HFFc6 (cell line): Measurements from ENCODE around the gene CENPP. TPM values are rescaled to one million over a fixed set of nuclear protein-coding genes. Genes with fewer than 3 reads are reported as not detected.

Experiments used
- DNase-seq: peaks from one replicate; pipeline ENCODE4 v3.0.0-alpha.2; 2018
- H3K27ac Mint-ChIP-seq: 2 replicates; pipeline ENCODE4 v1.8.0; 2020; ENCODE audit warnings: mild to moderate bottlenecking, mixed read lengths
- H3K27me3 Mint-ChIP-seq: 2 replicates; pipeline ENCODE4 v1.8.0; 2021; ENCODE audit warnings: mild to moderate bottlenecking, moderate library complexity, mixed read lengths; ENCODE audit not compliant: insufficient read depth
- H3K36me3 Mint-ChIP-seq: 2 replicates; pipeline ENCODE4 v1.8.0; 2021; ENCODE audit warnings: low read depth, mixed read lengths
- H3K4me1 Mint-ChIP-seq: 2 replicates; pipeline ENCODE4 v1.8.0; 2020; ENCODE audit warnings: low read depth, mixed read lengths
- H3K4me3 Mint-ChIP-seq: 2 replicates; pipeline ENCODE4 v1.8.0; 2020; ENCODE audit warnings: mild to moderate bottlenecking, moderate library complexity, mixed read lengths
- H3K9me3 Mint-ChIP-seq: 2 replicates; pipeline ENCODE4 v1.8.0; 2020; ENCODE audit warnings: mild to moderate bottlenecking, mixed read lengths
- long read RNA-seq: library from polyadenylated mRNA; unstranded; transcript quantifications from one replicate; pipeline ENCODE4 v2.0.0, GENCODE V29; 2019
- total RNA-seq, 6 experiments: library from RNA; stranded (reverse); fragmentation: NEBNext Ultra II Directional; extraction: Animal tissue kit (Norgen Biotek cat#: 25700); gene quantifications; 2 replicates in 1 of 6; 3 replicates in 5 of 6; pipeline ENCODE4 v1.2.3, GENCODE V29; 2021
- TF ChIP-seq, protein P1 (sequence below): fragments of 200-600 bp; sonication (generic); IDR thresholded peaks from 2 replicates; pipeline ENCODE4 v1.5.0; 2021; ENCODE audit warnings: antibody characterized with exemption, mild to moderate bottlenecking

Gene CENPP
- 1 to 10 TPM; 3.0 to 7.0 (median 6.0) TPM for total RNA-seq
- long read RNA-seq, full-length matches to known transcripts: 1 of 4 reads
- long read RNA-seq, partial matches to known transcripts: 1 of 4 reads
- long read RNA-seq, other reads (novel, unspliced or antisense): 2 of 4 reads

DNA sequence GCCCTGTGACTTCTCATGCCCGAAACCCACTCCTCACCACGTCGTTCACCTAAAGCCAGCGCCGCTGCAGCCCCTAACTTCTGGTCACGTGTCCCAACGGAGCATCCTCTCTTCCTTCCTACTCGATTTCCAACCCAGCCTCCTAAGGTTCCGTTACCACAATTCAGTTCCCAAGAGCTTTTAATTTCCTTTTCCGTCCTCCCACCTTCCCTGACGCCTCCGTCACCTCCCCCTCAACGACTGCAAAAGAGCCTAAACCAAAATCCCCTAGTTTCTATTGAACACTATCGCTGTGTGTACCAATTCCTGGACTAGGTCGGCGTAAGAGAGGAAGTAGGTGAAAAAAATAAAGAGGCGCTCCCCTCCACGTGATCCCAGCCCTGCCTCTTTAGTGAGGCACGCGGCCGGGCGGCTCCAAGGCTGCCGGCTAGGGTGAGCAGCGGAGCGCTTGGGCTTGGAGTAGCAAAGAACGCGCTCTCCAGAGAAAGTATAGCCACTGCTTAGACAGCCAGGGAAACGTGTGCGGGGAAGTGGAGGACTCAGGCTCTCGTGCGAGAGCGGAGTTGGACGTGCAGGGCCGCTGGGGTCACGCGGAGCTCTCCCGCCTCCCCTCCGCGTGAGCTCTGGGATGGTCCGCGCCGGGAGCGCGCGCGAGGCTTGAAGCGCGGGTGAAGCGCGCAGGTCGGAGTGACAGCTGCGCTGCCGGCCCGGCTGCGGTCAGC is at the start of gene CENPP, which contains the start of gene NOL8:
Gene CENPP, plus strand, starts transcription at position 685 of the 722 bp plus-strand sequence.
Gene NOL8, minus strand, starts transcription at position 82 of the 722 bp plus-strand sequence. CDS start 1,189 bp downstream, outside the sequence.
- Mint-ChIP-seq H3K4me1 (peaks cover 28% of the 10 kb centered on the region), H3K4me3 (peak within 1 kb of the TSS; percentile 95), H3K27me3 (no peaks in the 10 kb centered on the region), H3K27ac (peak within 1 kb of the TSS; percentile 99), H3K36me3 (no peaks in the 10 kb centered on the region; the same call in 1 of the 2 replicates), H3K9me3 (no peaks in the 10 kb centered on the region)
- TF ChIP-seq, protein P1, sequence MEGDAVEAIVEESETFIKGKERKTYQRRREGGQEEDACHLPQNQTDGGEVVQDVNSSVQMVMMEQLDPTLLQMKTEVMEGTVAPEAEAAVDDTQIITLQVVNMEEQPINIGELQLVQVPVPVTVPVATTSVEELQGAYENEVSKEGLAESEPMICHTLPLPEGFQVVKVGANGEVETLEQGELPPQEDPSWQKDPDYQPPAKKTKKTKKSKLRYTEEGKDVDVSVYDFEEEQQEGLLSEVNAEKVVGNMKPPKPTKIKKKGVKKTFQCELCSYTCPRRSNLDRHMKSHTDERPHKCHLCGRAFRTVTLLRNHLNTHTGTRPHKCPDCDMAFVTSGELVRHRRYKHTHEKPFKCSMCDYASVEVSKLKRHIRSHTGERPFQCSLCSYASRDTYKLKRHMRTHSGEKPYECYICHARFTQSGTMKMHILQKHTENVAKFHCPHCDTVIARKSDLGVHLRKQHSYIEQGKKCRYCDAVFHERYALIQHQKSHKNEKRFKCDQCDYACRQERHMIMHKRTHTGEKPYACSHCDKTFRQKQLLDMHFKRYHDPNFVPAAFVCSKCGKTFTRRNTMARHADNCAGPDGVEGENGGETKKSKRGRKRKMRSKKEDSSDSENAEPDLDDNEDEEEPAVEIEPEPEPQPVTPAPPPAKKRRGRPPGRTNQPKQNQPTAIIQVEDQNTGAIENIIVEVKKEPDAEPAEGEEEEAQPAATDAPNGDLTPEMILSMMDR: no peak
- peak; percentile 83 for DNase-seq

DNA sequence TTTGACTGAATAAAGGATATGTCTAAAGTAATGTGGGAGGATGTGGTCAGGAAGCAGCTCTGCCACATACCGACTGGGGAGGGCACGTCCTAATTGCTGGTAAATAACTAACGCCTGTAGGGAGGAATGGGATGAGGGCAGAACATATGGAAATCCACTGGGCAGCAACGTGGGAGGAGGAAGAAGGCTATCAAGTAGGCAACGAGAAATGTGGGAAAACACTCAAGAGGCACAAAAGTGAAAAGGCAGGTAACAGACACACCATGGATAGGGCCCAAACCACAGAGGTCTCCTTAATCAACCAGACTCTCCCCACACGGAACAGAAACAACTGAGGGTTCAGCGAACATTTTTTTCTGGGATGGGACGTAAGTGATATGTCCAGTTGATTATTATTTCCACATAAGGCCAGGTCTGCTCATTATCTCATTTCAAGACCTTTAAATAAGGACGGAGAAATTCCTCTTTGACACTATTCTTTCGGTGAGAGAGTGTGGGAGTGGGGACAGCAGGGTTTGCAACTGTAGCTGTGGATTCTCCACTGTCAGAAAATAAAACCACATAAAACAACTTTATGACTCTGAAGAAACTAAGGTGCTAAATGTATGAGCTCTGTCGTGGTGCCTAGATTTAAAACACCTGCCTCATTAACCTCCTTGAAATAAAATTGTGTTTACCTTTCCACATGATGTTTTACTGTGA is 49.3 kb upstream of the CENPP start:
- Mint-ChIP-seq H3K4me3 (peak overlapping the region; percentile 56; the same call in 1 of the 2 replicates), H3K27ac (peak overlapping the region; percentile 82), H3K9me3 (no peaks in the 10 kb centered on the region), H3K36me3 (peaks cover 51% of the 10 kb centered on the region), H3K4me1 (peaks cover 50% of the 10 kb centered on the region), H3K27me3 (peaks cover 2% of the 10 kb centered on the region; the same call in 1 of the 2 replicates)
- DNase-seq: no peak
- TF ChIP-seq, protein P1: no peak

DNA sequence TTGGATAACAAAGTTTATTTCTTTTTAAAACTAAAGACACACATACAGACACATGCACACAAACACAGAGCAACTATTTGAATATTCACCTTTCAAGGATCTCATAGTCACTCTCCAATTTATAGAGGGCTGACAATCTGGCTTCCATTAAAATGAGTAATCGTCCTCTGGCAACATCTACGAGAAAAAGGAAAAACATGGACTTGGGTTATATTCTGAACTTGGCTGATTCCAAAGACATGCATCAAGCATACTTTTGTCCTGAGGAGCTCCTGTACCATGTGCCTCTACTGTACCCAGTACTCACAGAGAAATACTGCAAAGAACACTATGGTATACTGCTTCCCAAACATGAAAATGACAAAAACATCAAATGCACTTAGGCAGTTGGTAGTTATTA is 47.6 kb upstream of the CENPP start:
- H3K4me3 Mint-ChIP-seq: no peak overlapping the region; the same call in 1 of the 2 replicates
- H3K36me3 Mint-ChIP-seq: peaks cover 55% of the 10 kb centered on the region
- H3K27ac Mint-ChIP-seq: peak overlapping the region; percentile 71
- no peaks in the 10 kb centered on the region for H3K9me3 Mint-ChIP-seq
- DNase-seq: peak; percentile 86
- peaks cover 57% of the 10 kb centered on the region for H3K4me1 Mint-ChIP-seq
- TF ChIP-seq, protein P1: no peak
- peaks cover 2% of the 10 kb centered on the region; the same call in 1 of the 2 replicates for H3K27me3 Mint-ChIP-seq

DNA sequence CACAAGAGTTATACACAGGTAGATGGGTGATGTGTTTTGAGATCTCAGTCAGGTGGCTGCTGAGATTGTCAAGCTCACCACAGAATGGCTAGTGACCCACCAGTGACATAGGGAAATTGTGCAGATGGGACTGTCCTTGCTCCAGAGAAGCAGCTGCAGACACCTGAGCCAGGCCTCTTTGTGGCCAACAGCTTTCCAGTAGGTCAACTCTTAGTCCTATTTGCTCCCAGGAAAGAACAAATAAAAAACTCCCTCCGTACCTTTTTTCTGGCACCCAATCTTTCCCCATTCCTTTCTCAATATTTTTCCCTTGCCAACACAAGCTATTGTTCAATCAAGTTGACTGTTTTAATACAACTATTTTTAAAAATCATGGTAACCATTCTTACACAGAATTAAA is 46.5 kb upstream of the CENPP start:
- TF ChIP-seq, protein P1: no peak
- no peak for DNase-seq
- Mint-ChIP-seq H3K4me3 (no peak overlapping the region; the same call in 1 of the 2 replicates), H3K27ac (peak overlapping the region; percentile 71), H3K9me3 (no peaks in the 10 kb centered on the region), H3K4me1 (peaks cover 57% of the 10 kb centered on the region), H3K36me3 (peaks cover 53% of the 10 kb centered on the region), H3K27me3 (peaks cover 2% of the 10 kb centered on the region; the same call in 1 of the 2 replicates)

DNA sequence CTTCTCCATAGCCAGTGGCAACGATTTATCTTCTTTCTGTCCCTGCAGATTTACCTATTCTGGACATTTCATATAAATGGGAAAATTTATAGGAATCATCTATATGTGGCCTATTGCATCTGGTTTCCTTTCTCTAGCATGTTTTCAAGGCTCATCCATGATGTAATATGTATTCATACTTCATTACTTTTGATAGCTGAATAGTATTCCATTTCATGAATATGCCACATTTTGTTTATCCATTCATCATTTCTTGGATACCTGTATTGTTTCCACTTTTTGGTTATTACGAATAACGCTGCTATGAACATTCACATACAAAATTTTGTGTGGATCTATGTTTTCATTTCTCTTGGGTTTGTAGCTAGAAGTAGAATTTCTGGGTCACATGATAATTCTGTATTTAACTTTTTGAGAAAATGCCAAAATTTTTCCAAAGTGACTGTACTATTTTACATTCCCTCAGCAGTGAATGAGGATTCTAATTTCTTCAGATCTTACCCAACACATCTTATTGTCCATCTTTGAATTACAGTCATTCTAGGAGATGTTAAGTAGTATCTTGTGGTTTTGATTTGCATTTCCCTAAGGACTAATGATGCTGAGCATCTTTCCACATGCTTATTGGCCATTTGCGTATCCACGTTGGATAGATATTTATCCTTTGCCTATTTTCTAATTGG is 35.9 kb upstream of the CENPP start:
- Mint-ChIP-seq H3K36me3 (peaks cover 55% of the 10 kb centered on the region), H3K27ac (peak overlapping the region; percentile 62)
- peak; percentile 38 for DNase-seq

More for the DNA sequence above, 35.9 kb upstream of the CENPP start:
- no peak overlapping the region for H3K4me3 Mint-ChIP-seq
- H3K9me3 Mint-ChIP-seq: no peaks in the 10 kb centered on the region
- H3K4me1 Mint-ChIP-seq: peaks cover 49% of the 10 kb centered on the region
- TF ChIP-seq, protein P1: no peak
- H3K27me3 Mint-ChIP-seq: peaks cover 6% of the 10 kb centered on the region; the same call in 1 of the 2 replicates
